Tibial nerve (tissue), 4 donors: ENCODE data around the gene MADD.

Experiments used
- EP300 ChIP-seq, 2 donors: sonication (generic); formaldehyde crosslinking; IDR thresholded peaks; one replicate each; pipeline ENCODE4 v1.6.1; 2017; ENCODE audit warnings: antibody characterized with exemption in 2 of 2, mild to moderate bottlenecking in 1 of 2
- POLR2A ChIP-seq, 2 donors: fragments of 450-650 bp; IDR thresholded peaks; one replicate each; pipeline ENCODE4 v1.6.1; 2017; ENCODE audit warnings: antibody characterized with exemption in 2 of 2, mild to moderate bottlenecking in 2 of 2, moderate library complexity in 2 of 2
- TF ChIP-seq, protein P1 (sequence below), 5 experiments: fragments of 200-600 bp in 3 of 5; fragments of 450-650 bp in 2 of 5; sonication (generic) in 3 of 5; IDR thresholded peaks; one replicate each; pipeline ENCODE4 v1.5.1; 2016 to 2019; ENCODE audit warnings: antibody characterized with exemption in 5 of 5, mild to moderate bottlenecking in 3 of 5, moderate library complexity in 2 of 5

DNA sequence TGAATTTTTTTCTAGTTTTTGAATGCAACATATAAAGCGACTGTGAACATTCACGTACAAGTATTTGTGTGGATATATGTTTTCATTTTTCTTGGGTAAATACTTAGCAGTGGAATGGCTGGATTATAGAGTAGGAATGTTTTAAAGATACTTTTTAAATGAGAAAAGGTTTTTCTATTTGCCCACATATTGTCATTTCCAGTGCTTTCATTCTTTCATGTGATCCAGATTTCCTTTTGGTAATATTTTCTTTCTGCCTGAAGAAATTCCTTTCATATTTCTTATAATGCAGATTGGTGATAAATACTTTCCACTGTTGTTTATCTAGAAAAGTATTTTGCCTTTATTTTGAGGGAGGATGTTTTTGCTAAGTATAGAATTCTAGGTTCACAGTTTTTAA lies 47.2 kb upstream of the MADD start:
- TF ChIP-seq, protein P1, sequence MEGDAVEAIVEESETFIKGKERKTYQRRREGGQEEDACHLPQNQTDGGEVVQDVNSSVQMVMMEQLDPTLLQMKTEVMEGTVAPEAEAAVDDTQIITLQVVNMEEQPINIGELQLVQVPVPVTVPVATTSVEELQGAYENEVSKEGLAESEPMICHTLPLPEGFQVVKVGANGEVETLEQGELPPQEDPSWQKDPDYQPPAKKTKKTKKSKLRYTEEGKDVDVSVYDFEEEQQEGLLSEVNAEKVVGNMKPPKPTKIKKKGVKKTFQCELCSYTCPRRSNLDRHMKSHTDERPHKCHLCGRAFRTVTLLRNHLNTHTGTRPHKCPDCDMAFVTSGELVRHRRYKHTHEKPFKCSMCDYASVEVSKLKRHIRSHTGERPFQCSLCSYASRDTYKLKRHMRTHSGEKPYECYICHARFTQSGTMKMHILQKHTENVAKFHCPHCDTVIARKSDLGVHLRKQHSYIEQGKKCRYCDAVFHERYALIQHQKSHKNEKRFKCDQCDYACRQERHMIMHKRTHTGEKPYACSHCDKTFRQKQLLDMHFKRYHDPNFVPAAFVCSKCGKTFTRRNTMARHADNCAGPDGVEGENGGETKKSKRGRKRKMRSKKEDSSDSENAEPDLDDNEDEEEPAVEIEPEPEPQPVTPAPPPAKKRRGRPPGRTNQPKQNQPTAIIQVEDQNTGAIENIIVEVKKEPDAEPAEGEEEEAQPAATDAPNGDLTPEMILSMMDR (IDR thresholded peaks at IDR 0.05), result no peak
- TF ChIP-seq EP300 (IDR thresholded peaks at IDR 0.05), result no peak
- TF ChIP-seq POLR2A (IDR thresholded peaks at IDR 0.05), result no peak
